IMR-90 (cell line): ENCODE data around the gene DEAF1. TPM values are rescaled to one million over a fixed set of nuclear protein-coding genes. Genes with fewer than 3 reads are reported as not detected.

Experiments used
- ATAC-seq: fragments of 200-7000 bp; cut with Tn5 transposase; 2 replicates; pipeline ENCODE4 v1.9.1; 2020; ENCODE audit warnings: low read depth, mild to moderate bottlenecking, moderate library complexity
- BruUV-seq: library from RNA; stranded (reverse); fragments of 400-500 nt; replicated peaks from 2 replicates; lab custom pipeline; 2021; lab: Mats Ljungman, UMichigan
- CTCF ChIA-PET: fragments of 300-600 bp; formaldehyde crosslinking; extraction: SDS; loops from one replicate; lab custom pipeline; 2021; ENCODE audit warnings: antibody characterized with exemption; lab: Yijun Ruan, JAX
- POLR2A ChIA-PET: fragments of 300-600 bp; sonication (Branson Sonifier 250); formaldehyde crosslinking; loops from one replicate; lab custom pipeline; 2022; ENCODE audit warnings: antibody characterized with exemption; ENCODE audit not compliant: unreplicated experiment; lab: Charles Lee
- DNase-seq: peaks from one replicate; pipeline ENCODE4 v3.0.0; 2013
- H2AFZ ChIP-seq: replicated peaks from 2 replicates; pipeline ENCODE3; 2013; ENCODE audit warnings: low read length, mild to moderate bottlenecking; ENCODE audit not compliant: poor library complexity
- H2AK5ac ChIP-seq: 2 replicates; pipeline ENCODE4 v1.6.1; 2013; ENCODE audit warnings: low read depth, low read length, inconsistent platforms
- H2AK9ac ChIP-seq: replicated peaks from 2 replicates; pipeline ENCODE3; 2013; ENCODE audit warnings: mild to moderate bottlenecking, low read depth, low read length, moderate library complexity; ENCODE audit not compliant: poor library complexity
- H2BK120ac ChIP-seq: 2 replicates; pipeline ENCODE4 v1.6.1; 2013; ENCODE audit warnings: low read depth, low read length, inconsistent platforms
- H2BK15ac ChIP-seq: 3 replicates; pipeline ENCODE4 v1.6.1; 2013; ENCODE audit warnings: low read depth, low read length, inconsistent platforms
- H2BK20ac ChIP-seq: 2 replicates; pipeline ENCODE4 v1.6.1; 2013; ENCODE audit warnings: low read depth, mild to moderate bottlenecking, inconsistent platforms, low read length, moderate library complexity
- H2BK5ac ChIP-seq: 2 replicates; pipeline ENCODE4 v1.6.1; 2013; ENCODE audit warnings: mild to moderate bottlenecking, low read depth, low read length, inconsistent platforms; ENCODE audit not compliant: poor library complexity, severe bottlenecking
- H3K14ac ChIP-seq: replicated peaks from 2 replicates; pipeline ENCODE4 v1.6.1; 2013; ENCODE audit warnings: low read depth, low read length, inconsistent platforms
- H3K18ac ChIP-seq: 2 replicates; pipeline ENCODE4 v1.6.1; 2013; ENCODE audit warnings: low read depth, low read length, control low read depth
- H3K23ac ChIP-seq: 2 replicates; pipeline ENCODE4 v1.6.1; 2013; ENCODE audit warnings: low read depth, low read length, inconsistent platforms
- H3K27ac ChIP-seq: 2 replicates; pipeline ENCODE4 v1.5.1; 2013; ENCODE audit warnings: mild to moderate bottlenecking, control low read depth, low read length; ENCODE audit not compliant: insufficient read depth
- H3K27me3 ChIP-seq: 2 replicates; pipeline ENCODE4 v1.6.1; 2013; ENCODE audit warnings: low read length; ENCODE audit not compliant: control insufficient read depth, insufficient read depth
- H3K36me3 ChIP-seq: 2 replicates; pipeline ENCODE4 v1.6.1; 2013; ENCODE audit warnings: low read length, mixed read lengths; ENCODE audit not compliant: control insufficient read depth, insufficient read depth
- H3K4ac ChIP-seq: 2 replicates; pipeline ENCODE4 v1.6.1; 2013; ENCODE audit warnings: low read depth, low read length, inconsistent platforms
- H3K4me1 ChIP-seq: 2 replicates; pipeline ENCODE4 v1.6.1; 2013; ENCODE audit warnings: low read length, mixed read lengths; ENCODE audit not compliant: control insufficient read depth, insufficient read depth
- H3K4me2 ChIP-seq: 2 replicates; pipeline ENCODE4 v1.6.1; 2013; ENCODE audit warnings: low read depth, mild to moderate bottlenecking, control low read depth, low read length, moderate library complexity
- H3K4me3 ChIP-seq: 2 replicates; pipeline ENCODE4 v1.5.1; 2013; ENCODE audit warnings: low read depth, mild to moderate bottlenecking, control low read depth, low read length, moderate library complexity; ENCODE audit not compliant: insufficient read depth
- H3K56ac ChIP-seq: 2 replicates; pipeline ENCODE4 v1.6.1; 2013; ENCODE audit warnings: low read length, inconsistent platforms; ENCODE audit not compliant: insufficient read depth; ENCODE audit errors: extremely low read depth
- H3K79me1 ChIP-seq, 2 experiments: 2 replicates each; pipeline ENCODE4 v1.6.1; 2013; ENCODE audit warnings: low read length in 2 of 2, inconsistent platforms in 1 of 2, low read depth in 1 of 2
- H3K9ac ChIP-seq: 2 replicates; pipeline ENCODE4 v1.6.1; 2013; ENCODE audit warnings: low read depth, low read length, control low read depth
- H3K9me1 ChIP-seq: 2 replicates; pipeline ENCODE4 v1.6.1; 2013; ENCODE audit warnings: low read length, inconsistent platforms; ENCODE audit not compliant: insufficient read depth
- H3K9me3 ChIP-seq: 2 replicates; pipeline ENCODE4 v1.6.1; 2013; ENCODE audit warnings: low read length; ENCODE audit not compliant: control insufficient read depth, insufficient read depth
- H4K20me1 ChIP-seq: 2 replicates; pipeline ENCODE4 v1.6.1; 2013; ENCODE audit warnings: low read length, inconsistent platforms; ENCODE audit not compliant: insufficient read depth
- H4K5ac ChIP-seq: 2 replicates; pipeline ENCODE4 v1.6.1; 2013; ENCODE audit warnings: mild to moderate bottlenecking, low read depth, low read length, control low read depth
- H4K8ac ChIP-seq, 2 experiments: 2 replicates each; pipeline ENCODE4 v1.6.1; 2013; ENCODE audit warnings: low read depth in 2 of 2, low read length in 2 of 2, control low read depth in 1 of 2, inconsistent platforms in 1 of 2
- H4K91ac ChIP-seq: 2 replicates; pipeline ENCODE4 v1.6.1; 2013; ENCODE audit warnings: low read depth, low read length, inconsistent platforms; ENCODE audit not compliant: insufficient read depth
- FOS ChIP-seq: fragments of 150-350 bp; IDR thresholded peaks from 2 replicates; pipeline ENCODE4 v1.6.1; 2016; ENCODE audit warnings: low read depth, low read length
- MAZ ChIP-seq: IDR thresholded peaks from 2 replicates; pipeline ENCODE4 v1.6.1; 2012; ENCODE audit warnings: low read depth, mild to moderate bottlenecking, low read length, improper control_type of control experiment, moderate library complexity, borderline replicate concordance
- RAD21 ChIP-seq: IDR thresholded peaks from 2 replicates; pipeline ENCODE4 v1.6.1; 2012; ENCODE audit warnings: low read length, improper control_type of control experiment
- WGBS, 2 experiments: methylation state at CpG; one replicate each; pipeline versions ENCODE4 v1.1.5 to v1.1.7; 2013; ENCODE audit warnings: missing lambda C conversion rate in 2 of 2; ENCODE audit not compliant: insufficient read length in 1 of 2; ENCODE audit errors: extremely low coverage in 2 of 2; 5-methylcytosine and 5-hydroxymethylcytosine counted together
- dilution Hi-C: fragments of 300-500 bp; cut with HindIII; formaldehyde crosslinking; loops from one replicate; pipeline ENCODE4 v1.14.3; 2018; ENCODE audit warnings: low sequenced_read_pairs; ENCODE audit not compliant: unreplicated experiment
- in situ Hi-C: fragments of 300-500 bp; cut with MboI; formaldehyde crosslinking; loops from 3 replicates; pipeline ENCODE4 v1.14.3; 2019; ENCODE audit warnings: low sequenced_read_pairs, inconsistent platforms, mixed read lengths
- intact Hi-C: fragments of 100-400 bp; cut with micrococcal nuclease; formaldehyde crosslinking; loops from 2 replicates; pipeline ENCODE4 v1.10.0; 2022
- polyA plus RNA-seq, 3 experiments: library from polyadenylated mRNA; depleted of rRNA; stranded (reverse); fragments of >200 nt; gene quantifications; 2 replicates each; pipeline ENCODE4 v1.2.3, GENCODE V29; 2012; ENCODE audit warnings: low replicate concordance in 1 of 3
- total RNA-seq: library from RNA; depleted of rRNA; stranded (reverse); fragments of >200 nt; gene quantifications from 2 replicates; pipeline ENCODE4 v1.2.3, GENCODE V29; 2012

The DEAF1 gene
- total and polyA plus RNA-seq, 2 of the 4 experiments (the other 2 are of a cell fraction) = 22.9 to 31.6 TPM

DNA sequence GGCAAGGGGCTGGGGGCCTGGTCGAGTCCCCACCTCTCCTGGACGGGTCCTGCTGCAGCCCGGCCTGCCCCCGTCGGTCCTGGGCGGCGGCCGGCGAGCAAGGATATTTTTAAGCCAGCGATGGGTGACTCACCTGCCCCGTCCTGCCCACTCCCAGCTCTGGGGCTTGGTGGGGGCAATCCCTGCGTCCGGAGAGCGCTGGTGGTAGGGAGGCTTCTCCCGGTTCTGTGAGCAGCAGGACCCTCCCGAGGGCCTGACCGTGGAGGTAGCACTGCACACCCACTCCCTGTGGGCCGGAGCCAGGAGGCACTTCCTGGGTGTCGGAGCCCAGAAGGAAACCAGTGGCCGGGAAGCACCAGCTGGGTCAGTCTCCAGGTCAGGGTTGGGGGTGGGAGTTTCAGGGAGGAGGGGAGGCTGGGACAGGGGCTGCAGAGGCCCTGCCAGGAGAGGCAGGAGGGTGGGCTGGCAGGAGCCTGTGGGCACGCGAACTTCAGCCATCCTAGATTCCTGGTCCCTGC, 11.5 kb upstream of the DEAF1 start:
- peak overlapping the region; percentile 58 for H3K9ac ChIP-seq
- H4K91ac ChIP-seq = peak overlapping the region; percentile 93
- H2BK5ac ChIP-seq = peak overlapping the region; percentile 51
- H3K4me2 ChIP-seq = peak overlapping the region; percentile 83
- H2BK120ac ChIP-seq = peak overlapping the region; percentile 51
- peaks cover 0 to 52% of the 10 kb centered on the region in 2 experiments for H3K79me1 ChIP-seq
- TF ChIP-seq MAZ = peak; percentile 73; the same call in 1 of the 2 replicates
- 0 out of 2 replicates have a peak, but pooled peaks have one; percentile 24 for TF ChIP-seq FOS
- TF ChIP-seq RAD21 = no peak
- H3K27ac ChIP-seq = peak overlapping the region; percentile 48
- peak overlapping the region; percentile 98 for H2AK5ac ChIP-seq
- H2BK20ac ChIP-seq = 0 out of 2 replicates have a peak overlapping the region, but pooled peaks have one; percentile 34
- CTCF ChIA-PET = interaction anchor here (1.1 kb wide), 1 partner anchor 20 kb away, joined by 4 read pairs; no protein-coding TSS in a partner anchor
- H3K4ac ChIP-seq = peak overlapping the region; percentile 91
- H4K8ac ChIP-seq = peak overlapping the region; percentile 88 to 95
- in situ Hi-C loops = no loop called here
- H4K20me1 ChIP-seq = no peaks in the 10 kb centered on the region
- H3K4me3 ChIP-seq = peak overlapping the region; percentile 53
- H3K36me3 ChIP-seq = peaks cover 12% of the 10 kb centered on the region; the same call in 1 of the 2 replicates
- H3K56ac ChIP-seq = peak overlapping the region; percentile 35
- BruUV-seq = no TSS peak
- peak overlapping the region; percentile 92 for H2AFZ ChIP-seq
- H3K18ac ChIP-seq = peak overlapping the region; percentile 21
- peak overlapping the region; percentile 76 for H3K23ac ChIP-seq
- H3K9me3 ChIP-seq = no peaks in the 10 kb centered on the region
- dilution Hi-C loops = no loop called here
- POLR2A ChIA-PET = no interaction called here
- intact Hi-C loops = no loop called here
- H4K5ac ChIP-seq = peak overlapping the region; percentile 74
- no peaks in the 10 kb centered on the region for H3K27me3 ChIP-seq
- ATAC-seq = peak; percentile 59
- peaks cover 13% of the 10 kb centered on the region for H3K9me1 ChIP-seq
- peak overlapping the region; percentile 98 for H3K14ac ChIP-seq
- H2BK15ac ChIP-seq = peak overlapping the region; percentile 86; the same call in 1 of the 3 replicates
- DNase-seq = peak; percentile 36
- WGBS, 2 experiments = 50% methylated on average over 2 of the region's 22 CpGs; no CpG with 5 or more reads in 1 of the 2 experiments
- H3K4me1 ChIP-seq = peaks cover 21% of the 10 kb centered on the region
- peak overlapping the region; percentile 86 for H2AK9ac ChIP-seq
